ENCODE results near the gene KCND2. TPM values are rescaled to one million over a fixed set of nuclear protein-coding genes. Genes with fewer than 3 reads are reported as not detected.

KCND2 gene
- polyA plus RNA-seq, 3 donors: not detected

GRCh38 chr7:120586571-120586970, 313.6 kb downstream of the KCND2 start:
- no peaks in the 10 kb centered on the region for H3K4me1 Mint-ChIP-seq
- no peaks in the 10 kb centered on the region for H3K9me3 ChIP-seq (replicated peaks in 1 of 2; ENCODE audit: control insufficient read depth in 1 of 2, insufficient read depth in 1 of 2, low read length in 2 of 2)
- H4K20me1 ChIP-seq (ENCODE audit: insufficient read depth, low read length): no peaks in the 10 kb centered on the region
- H3K9ac ChIP-seq (ENCODE audit: insufficient read depth, low read length, poor library complexity, severe bottlenecking): no peak overlapping the region
- intact Hi-C loops (cut with micrococcal nuclease): no loop called here
- peaks cover 0 to 2% (median 0%) of the 10 kb centered on the region in 3 donors for H3K27me3 Mint-ChIP-seq (ENCODE audit: low read depth in 3 of 3)
- H3K27me3 ChIP-seq (ENCODE audit: control insufficient read depth in 2 of 2, insufficient read depth in 2 of 2, low read length in 2 of 2): no peaks in the 10 kb centered on the region
- no peak overlapping the region for H3K27ac Mint-ChIP-seq
- H3K4me3 Mint-ChIP-seq: no peak overlapping the region
- no peak overlapping the region for H3K4me3 ChIP-seq (replicated peaks in 1 of 3; ENCODE audit: low read depth in 2 of 3, low read length in 3 of 3)
- no peaks in the 10 kb centered on the region for H3K36me3 Mint-ChIP-seq
- H3K36me3 ChIP-seq (replicated peaks in 1 of 2; ENCODE audit: control insufficient read depth in 1 of 2, insufficient read depth in 2 of 2, low read length in 2 of 2): no peaks in the 10 kb centered on the region
- H3K4me2 ChIP-seq (replicated peaks; ENCODE audit: extremely low read depth, low read length, poor library complexity, severe bottlenecking): no peak overlapping the region
- H3K79me2 ChIP-seq (ENCODE audit: insufficient read depth, low read length): no peaks in the 10 kb centered on the region
- H3K27ac ChIP-seq (ENCODE audit: low read depth in 1 of 2, low read length in 2 of 2): no peak overlapping the region
- WGBS (ENCODE audit: insufficient coverage): no CpG with 5 or more reads among the region's 3 CpGs
- TF ChIP-seq CTCF (IDR thresholded peaks at IDR 0.05): no peak
- H3K4me1 ChIP-seq (ENCODE audit: control insufficient read depth in 1 of 2, insufficient read depth in 2 of 2, low read length in 2 of 2): no peaks in the 10 kb centered on the region
- no peak overlapping the region for H2AFZ ChIP-seq (ENCODE audit: insufficient read depth, low read depth, low read length, poor library complexity, severe bottlenecking)
- no peak for DNase-seq
- H3K9me3 Mint-ChIP-seq: no peaks in the 10 kb centered on the region

GRCh38 chr7:120587243-120587642, 314.3 kb downstream of the KCND2 start:
- Mint-ChIP-seq H3K9me3 (no peaks in the 10 kb centered on the region), H3K4me3 (no peak overlapping the region), H3K27ac (no peak overlapping the region), H3K27me3 (ENCODE audit: low read depth in 3 of 3) (peaks cover 0 to 2% (median 0%) of the 10 kb centered on the region in 3 donors), H3K36me3 (no peaks in the 10 kb centered on the region), H3K4me1 (no peaks in the 10 kb centered on the region)
- Histone ChIP-seq H3K79me2 (ENCODE audit: insufficient read depth, low read length) (no peaks in the 10 kb centered on the region), H3K36me3 (replicated peaks in 1 of 2; ENCODE audit: control insufficient read depth in 1 of 2, insufficient read depth in 2 of 2, low read length in 2 of 2) (no peaks in the 10 kb centered on the region), H2AFZ (ENCODE audit: insufficient read depth, low read depth, low read length, poor library complexity, severe bottlenecking) (no peak overlapping the region), H4K20me1 (ENCODE audit: insufficient read depth, low read length) (no peaks in the 10 kb centered on the region), H3K4me3 (replicated peaks in 1 of 3; ENCODE audit: low read depth in 2 of 3, low read length in 3 of 3) (no peak overlapping the region), H3K4me2 (replicated peaks; ENCODE audit: extremely low read depth, low read length, poor library complexity, severe bottlenecking) (no peak overlapping the region), H3K9ac (ENCODE audit: insufficient read depth, low read length, poor library complexity, severe bottlenecking) (no peak overlapping the region), H3K27me3 (ENCODE audit: control insufficient read depth in 2 of 2, insufficient read depth in 2 of 2, low read length in 2 of 2) (no peaks in the 10 kb centered on the region), H3K4me1 (ENCODE audit: control insufficient read depth in 1 of 2, insufficient read depth in 2 of 2, low read length in 2 of 2) (no peaks in the 10 kb centered on the region), H3K27ac (ENCODE audit: low read depth in 1 of 2, low read length in 2 of 2) (no peak overlapping the region), H3K9me3 (replicated peaks in 1 of 2; ENCODE audit: control insufficient read depth in 1 of 2, insufficient read depth in 1 of 2, low read length in 2 of 2) (no peaks in the 10 kb centered on the region)
- DNase-seq: no peak
- WGBS (ENCODE audit: insufficient coverage): no CpG with 5 or more reads among the region's 3 CpGs
- intact Hi-C loops (cut with micrococcal nuclease): no loop called here
- TF ChIP-seq CTCF (IDR thresholded peaks at IDR 0.05): no peak

Data from CD14-positive monocyte (primary cell).